Panc1 (cell line): ENCODE results near the gene PTPRJ.

Experiments
- CTCF ChIP-seq: fragments of 450-650 bp; IDR thresholded peaks from 2 replicates; pipeline ENCODE4 v1.5.1; 2017; ENCODE audit warnings: mild to moderate bottlenecking
- POLR2AphosphoS5 ChIP-seq: IDR thresholded peaks from 2 replicates; pipeline ENCODE4 v1.6.1; 2012; ENCODE audit warnings: mild to moderate bottlenecking, low read depth, low read length, moderate library complexity
- REST ChIP-seq, 2 experiments: IDR thresholded peaks; 2 replicates each; pipeline ENCODE4 v1.6.1; 2011 to 2012; ENCODE audit warnings: low read depth in 2 of 2, control low read depth in 1 of 2, low read length in 1 of 2, mild to moderate bottlenecking in 1 of 2, moderate library complexity in 1 of 2; ENCODE audit not compliant: insufficient read depth in 1 of 2
- SIN3A ChIP-seq: IDR thresholded peaks from 2 replicates; pipeline ENCODE4 v1.6.1; 2012; ENCODE audit warnings: low read depth, mild to moderate bottlenecking, low read length, moderate library complexity, borderline replicate concordance; ENCODE audit not compliant: insufficient read depth

GRCh38 chr11:48207881-48208280, 227.5 kb downstream of the PTPRJ start:
- TF ChIP-seq POLR2AphosphoS5, result no peak
- TF ChIP-seq CTCF, result no peak
- TF ChIP-seq REST (IDR thresholded peaks at IDR 0.05; ENCODE audit: insufficient read depth in 1 of 2, low read depth in 2 of 2, low read length in 1 of 2), result no peak
- TF ChIP-seq SIN3A, result no peak
